NCI-H82 (cell line): ENCODE measurements around the gene CNTNAP5.

Experiments used
- DNase-seq: peaks from one replicate; lab custom pipeline; 2025; lab: John Stamatoyannopoulos, UW

CNTNAP5 gene

GRCh38 chr2:124267794-124268193 lies 242.7 kb downstream of the CNTNAP5 start:
- no peak for DNase-seq

- no peak for DNase-seq
These were observed 244.3 kb downstream of the CNTNAP5 start for GRCh38 chr2:124269348-124269747.

- DNase-seq: no peak
These were observed 247.3 kb downstream of the CNTNAP5 start for GRCh38 chr2:124272261-124272841.

GRCh38 chr2:124281541-124281940 lies 256.5 kb downstream of the CNTNAP5 start:
- DNase-seq: no peak

- DNase-seq: no peak
These were observed 258.0 kb downstream of the CNTNAP5 start for GRCh38 chr2:124283096-124283495.

GRCh38 chr2:124286089-124286783 lies 261.1 kb downstream of the CNTNAP5 start:
- no peak for DNase-seq

GRCh38 chr2:124289060-124289459 lies 264.0 kb downstream of the CNTNAP5 start:
- peak; percentile 3 for DNase-seq

GRCh38 chr2:124289615-124290014 lies 264.5 kb downstream of the CNTNAP5 start:
- DNase-seq: peak; percentile 45

GRCh38 chr2:124296470-124296869 lies 271.4 kb downstream of the CNTNAP5 start:
- no peak for DNase-seq

- no peak for DNase-seq
These were observed 276.8 kb downstream of the CNTNAP5 start for GRCh38 chr2:124301915-124302314.

GRCh38 chr2:124308319-124309062 lies 283.4 kb downstream of the CNTNAP5 start:
- DNase-seq: peak; percentile 34

GRCh38 chr2:124309563-124310138 lies 284.6 kb downstream of the CNTNAP5 start:
- DNase-seq: no peak

GRCh38 chr2:124310671-124311070 lies 285.6 kb downstream of the CNTNAP5 start:
- no peak for DNase-seq

- DNase-seq: no peak
These were observed 289.0 kb downstream of the CNTNAP5 start for GRCh38 chr2:124314084-124314483.

- DNase-seq: no peak
These were observed 290.3 kb downstream of the CNTNAP5 start for GRCh38 chr2:124315221-124315880.

- no peak for DNase-seq
These were observed 291.0 kb downstream of the CNTNAP5 start for GRCh38 chr2:124316133-124316532.

- no peak for DNase-seq
These were observed 292.0 kb downstream of the CNTNAP5 start for GRCh38 chr2:124316881-124317605.

- DNase-seq: no peak
These were observed 292.5 kb downstream of the CNTNAP5 start for GRCh38 chr2:124317628-124318027.

- DNase-seq: peak; percentile 39
These were observed 293.8 kb downstream of the CNTNAP5 start for GRCh38 chr2:124318913-124319312.

- DNase-seq: no peak
These were observed 294.5 kb downstream of the CNTNAP5 start for GRCh38 chr2:124319577-124319976.

GRCh38 chr2:124320051-124320688 lies 295.1 kb downstream of the CNTNAP5 start:
- DNase-seq: no peak
